Cardiac muscle cell (in vitro differentiated cells and primary cell): ENCODE results near the gene CACUL1. TPM values are rescaled to one million over a fixed set of nuclear protein-coding genes. Genes with fewer than 3 reads are reported as not detected.
"Not testable (repeated sequence)": the region's sequence is repeated elsewhere in the genome, so short reads cannot be mapped to it uniquely, and the experiment has no call there.

Experiments
- DNase-seq, 2 donors: peaks; one replicate each; pipeline versions ENCODE4 v3.0.0 to v3.0.0-alpha.2; 2010 to 2017; ENCODE audit warnings: low read depth in 1 of 2, low spot score in 1 of 2
- H3K27ac ChIP-seq: fragments of 200-600 bp; sonication (generic); 2 replicates; pipeline ENCODE4 v1.5.1; 2016
- H3K27me3 ChIP-seq: fragments of 200-600 bp; sonication (generic); 2 replicates; pipeline ENCODE4 v1.6.0; 2016; ENCODE audit warnings: control low read depth
- H3K36me3 ChIP-seq: fragments of 200-600 bp; sonication (generic); 2 replicates; pipeline ENCODE4 v1.5.1; 2016; ENCODE audit warnings: control low read depth
- H3K4me1 ChIP-seq: fragments of 200-600 bp; sonication (generic); 2 replicates; pipeline ENCODE4 v1.8.1; 2017; ENCODE audit warnings: low read depth, mild to moderate bottlenecking, mixed run types
- H3K4me3 ChIP-seq: fragments of 200-600 bp; sonication (generic); 2 replicates; pipeline ENCODE4 v1.5.1; 2016; ENCODE audit warnings: mild to moderate bottlenecking
- H3K9me3 ChIP-seq: fragments of 200-600 bp; sonication (generic); 2 replicates; pipeline ENCODE4 v1.5.1; 2017; ENCODE audit warnings: low read depth, mild to moderate bottlenecking, control low read depth
- CTCF ChIP-seq: IDR thresholded peaks from 2 replicates; pipeline ENCODE4 v1.5.1; 2012; ENCODE audit warnings: low read depth, mild to moderate bottlenecking, low read length
- polyA plus RNA-seq: library from polyadenylated mRNA; unstranded; fragments of >200 nt; fragmentation: Nextera tagmentation; extraction: Ambion mirVana; gene quantifications from 2 replicates; pipeline ENCODE4 v1.2.1, GENCODE V29; 2016
- total RNA-seq: library from RNA; depleted of rRNA; stranded (reverse); fragments of >200 nt; gene quantifications from 2 replicates; pipeline ENCODE4 v1.2.3, GENCODE V29; 2016

Gene CACUL1
- total and polyA plus RNA-seq, 2 experiments from 2014 or later: 35.6 to 40.5 TPM

- no peak for TF ChIP-seq CTCF
Observed at GRCh38 chr10:118746246-118746645, 8.5 kb downstream of the CACUL1 start.

GRCh38 chr10:118745056-118745455 is 9.7 kb downstream of the CACUL1 start:
- Histone ChIP-seq H3K36me3 (no peaks in the 10 kb centered on the region), H3K27ac (no peak overlapping the region), H3K27me3 (no peaks in the 10 kb centered on the region), H3K4me1 (peaks cover 3% of the 10 kb centered on the region), H3K4me3 (no peak overlapping the region), H3K9me3 (no peaks in the 10 kb centered on the region)
- TF ChIP-seq CTCF: no peak
- DNase-seq: no peak

More at GRCh38 chr10:118746246-118746645, 8.5 kb downstream of the CACUL1 start:
- no peak overlapping the region for H3K27ac ChIP-seq
- DNase-seq: no peak
- H3K4me3 ChIP-seq: no peak overlapping the region
- H3K27me3 ChIP-seq: no peaks in the 10 kb centered on the region
- H3K9me3 ChIP-seq: no peaks in the 10 kb centered on the region
- peaks cover 6% of the 10 kb centered on the region for H3K4me1 ChIP-seq
- no peaks in the 10 kb centered on the region for H3K36me3 ChIP-seq

- DNase-seq: peak in 1 of 2 donors; percentile 70
- not testable (repeated sequence) for H3K27ac ChIP-seq, H3K4me3 ChIP-seq, H3K27me3 ChIP-seq, H3K4me1 ChIP-seq, H3K9me3 ChIP-seq, H3K36me3 ChIP-seq
Observed at GRCh38 chr10:118744346-118744918, 10.3 kb downstream of the CACUL1 start.

GRCh38 chr10:118742782-118743181 is 12.0 kb downstream of the CACUL1 start:
- H3K36me3 ChIP-seq: no peaks in the 10 kb centered on the region
- H3K4me3 ChIP-seq: no peak overlapping the region
- no peaks in the 10 kb centered on the region for H3K9me3 ChIP-seq
- no peak overlapping the region for H3K27ac ChIP-seq
- DNase-seq: no peak
- H3K4me1 ChIP-seq: peaks cover 4% of the 10 kb centered on the region
- H3K27me3 ChIP-seq: no peaks in the 10 kb centered on the region
- no peak for TF ChIP-seq CTCF

- TF ChIP-seq CTCF: no peak
- no peak overlapping the region for H3K27ac ChIP-seq
- peaks cover 7% of the 10 kb centered on the region for H3K4me1 ChIP-seq
- H3K36me3 ChIP-seq: no peaks in the 10 kb centered on the region
- H3K27me3 ChIP-seq: no peaks in the 10 kb centered on the region
- DNase-seq: no peak
- H3K4me3 ChIP-seq: no peak overlapping the region
- no peaks in the 10 kb centered on the region for H3K9me3 ChIP-seq
Observed at GRCh38 chr10:118742032-118742431, 12.7 kb downstream of the CACUL1 start.

GRCh38 chr10:118738406-118738805 is 16.4 kb downstream of the CACUL1 start:
- H3K4me1 ChIP-seq: peaks cover 15% of the 10 kb centered on the region
- no peaks in the 10 kb centered on the region for H3K36me3 ChIP-seq
- TF ChIP-seq CTCF: no peak
- H3K27ac ChIP-seq: no peak overlapping the region
- no peaks in the 10 kb centered on the region for H3K9me3 ChIP-seq
- no peak for DNase-seq
- no peaks in the 10 kb centered on the region for H3K27me3 ChIP-seq
- no peak overlapping the region for H3K4me3 ChIP-seq
